ENCODE data around the gene HSD11B2.

Gene HSD11B2

DNA sequence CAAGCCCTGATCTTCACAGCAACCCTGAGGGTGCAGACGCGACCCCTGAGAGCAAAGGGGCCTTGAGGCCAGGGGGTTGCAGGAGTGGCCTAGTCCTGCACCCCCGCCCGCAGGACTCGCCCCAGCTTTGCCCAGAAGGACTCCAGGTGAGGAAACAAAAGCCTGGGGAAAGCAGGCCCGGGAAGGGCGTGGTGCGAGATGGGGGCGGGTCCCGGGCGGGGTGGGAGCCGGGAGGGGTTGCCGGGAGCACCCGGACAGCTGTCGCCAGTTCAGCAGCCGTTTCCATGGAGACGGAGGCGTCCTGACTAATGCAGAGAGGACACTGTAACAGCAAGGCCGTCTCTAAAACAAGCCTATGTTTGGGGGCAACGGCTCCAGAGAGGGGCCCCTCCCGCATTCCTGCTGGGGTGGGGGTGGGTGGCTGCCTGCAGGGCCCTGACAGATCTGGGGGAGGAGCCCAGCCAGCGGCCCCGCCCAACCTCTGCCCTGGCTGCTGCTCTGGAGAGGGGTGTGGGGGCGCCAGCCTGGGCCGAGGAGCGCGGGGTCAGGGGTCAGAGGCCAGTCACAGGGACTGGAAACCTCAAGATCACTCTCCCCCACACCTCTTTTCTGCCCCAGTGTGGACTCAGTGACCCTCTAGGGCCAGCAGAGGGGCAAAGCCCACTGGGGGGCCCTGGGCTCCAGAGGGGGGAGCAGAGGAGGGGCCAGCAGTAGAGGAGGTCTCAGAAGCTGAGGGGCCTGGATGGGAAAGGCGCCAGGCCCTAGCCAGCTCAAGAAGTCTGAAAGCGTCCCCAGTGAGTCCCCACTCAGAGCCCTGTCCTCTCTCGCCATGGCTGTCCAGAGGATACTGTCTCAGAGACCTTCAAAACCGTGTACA is 34.5 kb upstream of the HSD11B2 start (continued):
- TF ChIP-seq, protein P1, sequence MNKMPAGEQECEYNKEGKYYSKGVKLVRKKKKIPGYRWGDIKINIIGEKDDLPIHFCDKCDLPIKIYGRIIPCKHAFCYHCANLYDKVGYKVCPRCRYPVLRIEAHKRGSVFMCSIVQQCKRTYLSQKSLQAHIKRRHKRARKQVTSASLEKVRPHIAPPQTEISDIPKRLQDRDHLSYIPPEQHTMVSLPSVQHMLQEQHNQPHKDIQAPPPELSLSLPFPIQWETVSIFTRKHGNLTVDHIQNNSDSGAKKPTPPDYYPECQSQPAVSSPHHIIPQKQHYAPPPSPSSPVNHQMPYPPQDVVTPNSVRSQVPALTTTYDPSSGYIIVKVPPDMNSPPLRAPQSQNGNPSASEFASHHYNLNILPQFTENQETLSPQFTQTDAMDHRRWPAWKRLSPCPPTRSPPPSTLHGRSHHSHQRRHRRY (tag by site-specific recombination; IDR thresholded peaks at IDR 0.05), result no peak
- TF ChIP-seq OVOL3 (tag by site-specific recombination; IDR thresholded peaks at IDR 0.05) (no peak), ZNF274 (IDR thresholded peaks at IDR 0.05; ENCODE audit: low read length) (no peak), ZNF274 (tag by site-specific recombination; IDR thresholded peaks at IDR 0.05; ENCODE audit: borderline replicate concordance) (no peak), SP3 (tag by site-specific recombination; IDR thresholded peaks at IDR 0.05) (peak; percentile 53; the same call in 1 of the 2 replicates), ZNF202 (tag by site-specific recombination; IDR thresholded peaks at IDR 0.05; ENCODE audit: borderline replicate concordance) (no peak), ZNF449 (tag by site-specific recombination; IDR thresholded peaks at IDR 0.05) (peak; percentile 50; the same call in 1 of the 2 replicates), ZNF843 (tag by site-specific recombination; IDR thresholded peaks at IDR 0.05) (no peak), ZNF621 (tag by site-specific recombination; IDR thresholded peaks at IDR 0.05) (no peak), KLF7 (tag by site-specific recombination; IDR thresholded peaks at IDR 0.05; ENCODE audit: borderline replicate concordance) (no peak; the same call in 1 of the 2 replicates), HOXA7 (CRISPR knock-in tag; IDR thresholded peaks at IDR 0.05; ENCODE audit: borderline replicate concordance) (no peak), ZNF548 (tag by site-specific recombination; IDR thresholded peaks at IDR 0.05) (no peak), ZBTB49 (tag by site-specific recombination; IDR thresholded peaks at IDR 0.05; ENCODE audit: low read depth) (no peak), ZXDB (tag by site-specific recombination; IDR thresholded peaks at IDR 0.05) (no peak), IKZF3 (tag by site-specific recombination; IDR thresholded peaks at IDR 0.05) (no peak)
- TF ChIP-seq, protein P2, sequence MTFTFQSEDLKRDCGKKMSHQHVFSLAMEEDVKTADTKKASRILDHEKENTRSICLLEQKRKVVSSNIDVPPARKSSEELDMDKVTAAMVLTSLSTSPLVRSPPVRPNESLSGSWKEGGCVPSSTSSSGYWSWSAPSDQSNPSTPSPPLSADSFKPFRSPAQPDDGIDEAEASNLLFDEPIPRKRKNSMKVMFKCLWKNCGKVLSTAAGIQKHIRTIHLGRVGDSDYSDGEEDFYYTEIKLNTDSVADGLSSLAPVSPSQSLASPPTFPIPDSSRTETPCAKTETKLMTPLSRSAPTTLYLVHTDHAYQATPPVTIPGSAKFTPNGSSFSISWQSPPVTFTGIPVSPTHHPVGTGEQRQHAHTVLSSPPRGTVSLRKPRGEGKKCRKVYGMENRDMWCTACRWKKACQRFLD (tag by site-specific recombination; IDR thresholded peaks at IDR 0.05), result no peak

DNA sequence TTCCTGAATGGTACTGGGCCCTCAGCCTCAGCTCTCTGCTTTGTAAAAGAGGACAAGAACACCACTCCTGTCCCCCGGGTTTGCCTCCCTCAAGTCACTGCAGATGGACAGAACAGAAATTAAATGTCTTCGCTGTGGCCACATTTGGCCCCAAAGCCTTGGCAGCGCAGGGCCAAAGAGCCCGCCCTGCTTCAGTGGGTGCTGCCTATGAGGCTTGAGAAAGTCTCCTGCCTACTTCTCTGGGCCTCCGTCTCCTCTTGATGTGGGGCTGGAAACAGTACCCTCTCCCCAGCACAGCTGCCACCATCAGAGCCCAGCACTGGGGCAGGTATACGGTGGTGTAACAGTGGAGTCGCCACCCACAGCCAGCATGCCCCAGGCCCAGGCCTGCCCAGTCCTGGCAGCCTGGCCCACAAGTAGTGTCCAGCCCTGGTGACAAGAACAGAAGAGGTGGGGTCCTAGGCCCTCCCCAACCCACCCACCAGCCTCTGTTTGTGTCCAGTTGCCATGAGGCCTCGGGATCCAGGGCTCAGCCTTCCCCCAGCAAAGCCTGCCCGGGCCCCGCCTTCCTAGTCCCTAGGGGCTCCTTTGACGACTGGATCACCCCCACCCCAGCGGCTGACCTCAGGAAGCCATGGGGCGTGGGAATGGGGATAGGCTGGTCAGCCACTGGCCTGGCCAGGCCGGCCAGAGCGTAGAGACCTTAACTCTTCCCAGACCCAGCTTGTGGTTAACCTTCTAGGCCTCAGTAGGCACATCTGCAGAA is 33.7 kb upstream of the HSD11B2 start:
- no peak overlapping the region for H3K4me3 ChIP-seq (ENCODE audit: low read depth, low read length)
- peaks cover 14% of the 10 kb centered on the region for H3K4me1 ChIP-seq (ENCODE audit: control insufficient read depth, insufficient read depth, low read length)
- ChIA-PET CTCF (interaction anchor here (0.5 to 0.7 kb wide), 2 partner anchors 409 to 603 kb away, joined by 3 read pairs; partner anchors contain the start of gene CES4A), POLR2A (no interaction called here)
- H3K27ac ChIP-seq (ENCODE audit: extremely low read depth, low read depth, low read length), result no peak overlapping the region
- H3K9me3 ChIP-seq (ENCODE audit: control insufficient read depth, insufficient read depth, low read depth, low read length), result no peaks in the 10 kb centered on the region
- H3K36me3 ChIP-seq (ENCODE audit: control insufficient read depth in 2 of 2, insufficient read depth in 1 of 2, low read length in 2 of 2), result no peaks in the 10 kb centered on the region
- no peak for TF ChIP-seq ZNF311 (tag by site-specific recombination; IDR thresholded peaks at IDR 0.05; ENCODE audit: borderline replicate concordance)
- no peak for TF ChIP-seq ZNF791 (tag by site-specific recombination; IDR thresholded peaks at IDR 0.05)
- TF ChIP-seq INSM2 (tag by site-specific recombination; IDR thresholded peaks at IDR 0.05), result no peak
- TF ChIP-seq ZSCAN23 (tag by site-specific recombination; IDR thresholded peaks at IDR 0.05), result no peak
- TF ChIP-seq ELK4 (IDR thresholded peaks at IDR 0.05; ENCODE audit: borderline replicate concordance, low read depth, low read length), result no peak
- TF ChIP-seq ZNF404 (tag by site-specific recombination; IDR thresholded peaks at IDR 0.05), result no peak
- TF ChIP-seq, protein P3, sequence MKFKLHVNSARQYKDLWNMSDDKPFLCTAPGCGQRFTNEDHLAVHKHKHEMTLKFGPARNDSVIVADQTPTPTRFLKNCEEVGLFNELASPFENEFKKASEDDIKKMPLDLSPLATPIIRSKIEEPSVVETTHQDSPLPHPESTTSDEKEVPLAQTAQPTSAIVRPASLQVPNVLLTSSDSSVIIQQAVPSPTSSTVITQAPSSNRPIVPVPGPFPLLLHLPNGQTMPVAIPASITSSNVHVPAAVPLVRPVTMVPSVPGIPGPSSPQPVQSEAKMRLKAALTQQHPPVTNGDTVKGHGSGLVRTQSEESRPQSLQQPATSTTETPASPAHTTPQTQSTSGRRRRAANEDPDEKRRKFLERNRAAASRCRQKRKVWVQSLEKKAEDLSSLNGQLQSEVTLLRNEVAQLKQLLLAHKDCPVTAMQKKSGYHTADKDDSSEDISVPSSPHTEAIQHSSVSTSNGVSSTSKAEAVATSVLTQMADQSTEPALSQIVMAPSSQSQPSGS (tag by site-specific recombination; IDR thresholded peaks at IDR 0.05; ENCODE audit: low read depth), result no peak
- no peak for TF ChIP-seq GLI4 (tag by site-specific recombination; IDR thresholded peaks at IDR 0.05)

Data from HEK293 (cell line).